Measurements from ENCODE around the gene BRWD1.

The BRWD1 gene

DNA sequence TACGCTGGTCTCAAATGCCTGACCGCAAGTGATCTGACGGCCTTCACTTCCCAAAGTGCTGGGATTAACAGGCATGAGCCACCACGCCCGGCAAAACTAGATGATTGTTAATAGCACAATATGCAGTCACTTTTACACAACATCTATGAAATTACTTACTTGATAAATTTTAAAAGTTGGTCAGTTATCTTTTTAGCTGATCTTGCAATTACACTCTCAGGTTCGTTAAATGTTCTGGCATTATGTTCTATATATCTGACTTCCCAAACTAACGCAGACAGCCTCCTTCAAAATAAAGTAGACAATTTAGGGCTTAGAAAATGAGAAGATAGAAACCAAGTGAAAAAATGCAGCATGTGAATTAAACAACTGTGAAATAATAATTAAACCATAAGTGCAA, 98.4 kb downstream of the BRWD1 start:
- TF ChIP-seq, protein P1, sequence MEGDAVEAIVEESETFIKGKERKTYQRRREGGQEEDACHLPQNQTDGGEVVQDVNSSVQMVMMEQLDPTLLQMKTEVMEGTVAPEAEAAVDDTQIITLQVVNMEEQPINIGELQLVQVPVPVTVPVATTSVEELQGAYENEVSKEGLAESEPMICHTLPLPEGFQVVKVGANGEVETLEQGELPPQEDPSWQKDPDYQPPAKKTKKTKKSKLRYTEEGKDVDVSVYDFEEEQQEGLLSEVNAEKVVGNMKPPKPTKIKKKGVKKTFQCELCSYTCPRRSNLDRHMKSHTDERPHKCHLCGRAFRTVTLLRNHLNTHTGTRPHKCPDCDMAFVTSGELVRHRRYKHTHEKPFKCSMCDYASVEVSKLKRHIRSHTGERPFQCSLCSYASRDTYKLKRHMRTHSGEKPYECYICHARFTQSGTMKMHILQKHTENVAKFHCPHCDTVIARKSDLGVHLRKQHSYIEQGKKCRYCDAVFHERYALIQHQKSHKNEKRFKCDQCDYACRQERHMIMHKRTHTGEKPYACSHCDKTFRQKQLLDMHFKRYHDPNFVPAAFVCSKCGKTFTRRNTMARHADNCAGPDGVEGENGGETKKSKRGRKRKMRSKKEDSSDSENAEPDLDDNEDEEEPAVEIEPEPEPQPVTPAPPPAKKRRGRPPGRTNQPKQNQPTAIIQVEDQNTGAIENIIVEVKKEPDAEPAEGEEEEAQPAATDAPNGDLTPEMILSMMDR (IDR thresholded peaks at IDR 0.05; ENCODE audit: low read depth, low read length, missing control alignments): no peak
- no peak for DNase-seq (ENCODE audit: extremely low read depth, low read depth)
- no peak overlapping the region for H3K4me3 ChIP-seq (replicated peaks; ENCODE audit: low read depth, low read length)

DNA sequence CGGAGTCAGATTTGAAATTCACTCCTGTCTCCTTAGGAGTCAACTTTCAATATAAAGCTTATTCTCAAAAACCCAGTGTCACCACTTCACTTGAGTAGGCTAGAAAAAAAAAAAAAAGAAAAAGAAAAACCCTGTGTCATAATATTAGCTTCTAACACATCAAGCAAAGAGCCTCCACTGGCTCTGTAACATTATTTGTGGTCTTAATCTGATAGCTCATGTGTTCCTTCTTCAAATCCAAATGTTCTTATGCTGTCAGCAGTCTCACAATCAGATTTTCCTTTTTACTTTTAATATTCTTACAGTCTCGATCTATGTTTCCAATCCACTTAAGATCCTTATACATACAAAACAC, 104.1 kb downstream of the BRWD1 start:
- H3K4me3 ChIP-seq (replicated peaks; ENCODE audit: low read depth, low read length): no peak overlapping the region
- DNase-seq (ENCODE audit: extremely low read depth, low read depth): no peak
- TF ChIP-seq, protein P1 (IDR thresholded peaks at IDR 0.05; ENCODE audit: low read depth, low read length, missing control alignments): no peak

GRCh38 chr21:39208624-39209333, 104.7 kb downstream of the BRWD1 start:
- H3K4me3 ChIP-seq (replicated peaks; ENCODE audit: low read depth, low read length): no peak overlapping the region
- TF ChIP-seq, protein P1 (IDR thresholded peaks at IDR 0.05; ENCODE audit: low read depth, low read length, missing control alignments): no peak
- no peak for DNase-seq (ENCODE audit: extremely low read depth, low read depth)

GRCh38 chr21:39204134-39204533, 109.3 kb downstream of the BRWD1 start:
- no peak overlapping the region for H3K4me3 ChIP-seq (replicated peaks; ENCODE audit: low read depth, low read length)
- TF ChIP-seq, protein P1 (IDR thresholded peaks at IDR 0.05; ENCODE audit: low read depth, low read length, missing control alignments): no peak
- no peak for DNase-seq (ENCODE audit: extremely low read depth, low read depth)

GRCh38 chr21:39198800-39199199, 114.6 kb downstream of the BRWD1 start:
- H3K4me3 ChIP-seq (replicated peaks; ENCODE audit: low read depth, low read length): no peak overlapping the region
- TF ChIP-seq, protein P1 (IDR thresholded peaks at IDR 0.05; ENCODE audit: low read depth, low read length, missing control alignments): no peak
- no peak for DNase-seq (ENCODE audit: extremely low read depth, low read depth)

- H3K4me3 ChIP-seq (replicated peaks; ENCODE audit: low read depth, low read length): no peak overlapping the region
- TF ChIP-seq, protein P1 (IDR thresholded peaks at IDR 0.05; ENCODE audit: low read depth, low read length, missing control alignments): no peak
- no peak for DNase-seq (ENCODE audit: extremely low read depth, low read depth)
Measured at GRCh38 chr21:39197448-39198233, 115.8 kb downstream of the BRWD1 start.
